Dendritic cell treated with granulocyte-macrophage colony-stimulating factor and Interleukin-4, amounts not matched to agents 40 ng/mL and 50 ng/mL, for 4 days (primary cell): Measurements from ENCODE around the gene AMFR.

ENCODE experiments used
- H3K27ac Mint-ChIP-seq: one replicate; pipeline ENCODE4 v1.8.0; 2022; ENCODE audit warnings: mild to moderate bottlenecking, mixed read lengths
- H3K27me3 Mint-ChIP-seq: one replicate; pipeline ENCODE4 v1.8.0; 2022; ENCODE audit warnings: mild to moderate bottlenecking, mixed read lengths
- H3K36me3 Mint-ChIP-seq: one replicate; pipeline ENCODE4 v1.8.0; 2022; ENCODE audit warnings: low read depth, mixed read lengths
- H3K4me1 Mint-ChIP-seq: one replicate; pipeline ENCODE4 v1.8.0; 2022; ENCODE audit warnings: low read depth, mixed read lengths
- H3K4me3 Mint-ChIP-seq: one replicate; pipeline ENCODE4 v1.8.0; 2022; ENCODE audit warnings: mild to moderate bottlenecking, moderate library complexity, mixed read lengths
- H3K9me3 Mint-ChIP-seq: one replicate; pipeline ENCODE4 v1.8.0; 2022; ENCODE audit warnings: mixed read lengths
- intact Hi-C: fragments of 100-400 bp; cut with micrococcal nuclease; formaldehyde crosslinking; loops from one replicate; pipeline ENCODE4 v1.15.0; 2022

AMFR gene

GRCh38 chr16:56425439-56425832 is at the start of gene AMFR:
TSS of gene AMFR (minus strand) at chr16:56425545. CDS start at chr16:56425327, 218 bp downstream.
- intact Hi-C loops, result loop anchor here (1.0 kb wide), 1 partner anchor 26 kb away; the partner anchor contains the start of genes NUDT21 and OGFOD1
- Mint-ChIP-seq H3K9me3 (no peaks in the 10 kb centered on the region), H3K36me3 (peaks cover 10% of the 10 kb centered on the region), H3K4me1 (peaks cover 37% of the 10 kb centered on the region), H3K4me3 (peak within 1 kb of the TSS; percentile 97), H3K27ac (peak within 1 kb of the TSS; percentile 87), H3K27me3 (no peaks in the 10 kb centered on the region)

GRCh38 chr16:56470666-56471065 is 45.3 kb upstream of the AMFR start:
- Mint-ChIP-seq H3K27ac (no peak overlapping the region), H3K27me3 (no peaks in the 10 kb centered on the region), H3K36me3 (peaks cover 97% of the 10 kb centered on the region), H3K4me3 (no peak overlapping the region), H3K4me1 (no peaks in the 10 kb centered on the region), H3K9me3 (no peaks in the 10 kb centered on the region)
- intact Hi-C loops, result no loop called here

- intact Hi-C loops, result no loop called here
- Mint-ChIP-seq H3K4me1 (no peaks in the 10 kb centered on the region), H3K36me3 (peaks cover 97% of the 10 kb centered on the region), H3K27me3 (no peaks in the 10 kb centered on the region), H3K27ac (no peak overlapping the region), H3K9me3 (no peaks in the 10 kb centered on the region), H3K4me3 (no peak overlapping the region)
Measured at GRCh38 chr16:56470232-56470631, 44.9 kb upstream of the AMFR start.

GRCh38 chr16:56469748-56470147 is 44.4 kb upstream of the AMFR start:
- no peak overlapping the region for H3K27ac Mint-ChIP-seq
- H3K4me1 Mint-ChIP-seq, result no peaks in the 10 kb centered on the region
- H3K36me3 Mint-ChIP-seq, result peaks cover 97% of the 10 kb centered on the region
- no peaks in the 10 kb centered on the region for H3K27me3 Mint-ChIP-seq
- H3K9me3 Mint-ChIP-seq, result no peaks in the 10 kb centered on the region
- H3K4me3 Mint-ChIP-seq, result no peak overlapping the region
- intact Hi-C loops, result no loop called here

- intact Hi-C loops, result no loop called here
- no peaks in the 10 kb centered on the region for H3K27me3 Mint-ChIP-seq
- H3K27ac Mint-ChIP-seq, result no peak overlapping the region
- H3K4me3 Mint-ChIP-seq, result no peak overlapping the region
- no peaks in the 10 kb centered on the region for H3K9me3 Mint-ChIP-seq
- no peaks in the 10 kb centered on the region for H3K4me1 Mint-ChIP-seq
- H3K36me3 Mint-ChIP-seq, result peaks cover 99% of the 10 kb centered on the region
Measured at GRCh38 chr16:56468800-56469199, 43.5 kb upstream of the AMFR start.

- H3K36me3 Mint-ChIP-seq, result peaks cover 97% of the 10 kb centered on the region
- H3K27me3 Mint-ChIP-seq, result no peaks in the 10 kb centered on the region
- no peaks in the 10 kb centered on the region for H3K4me1 Mint-ChIP-seq
- no peak overlapping the region for H3K4me3 Mint-ChIP-seq
- intact Hi-C loops, result no loop called here
- no peaks in the 10 kb centered on the region for H3K9me3 Mint-ChIP-seq
- H3K27ac Mint-ChIP-seq, result no peak overlapping the region
Measured at GRCh38 chr16:56466344-56466743, 41.0 kb upstream of the AMFR start.

GRCh38 chr16:56463153-56463552 is 37.8 kb upstream of the AMFR start:
- no peaks in the 10 kb centered on the region for H3K27me3 Mint-ChIP-seq
- H3K36me3 Mint-ChIP-seq, result peaks cover 90% of the 10 kb centered on the region
- H3K4me3 Mint-ChIP-seq, result no peak overlapping the region
- no peaks in the 10 kb centered on the region for H3K9me3 Mint-ChIP-seq
- no peak overlapping the region for H3K27ac Mint-ChIP-seq
- intact Hi-C loops, result no loop called here
- no peaks in the 10 kb centered on the region for H3K4me1 Mint-ChIP-seq

- Mint-ChIP-seq H3K27ac (no peak overlapping the region), H3K27me3 (no peaks in the 10 kb centered on the region), H3K4me1 (no peaks in the 10 kb centered on the region), H3K4me3 (no peak overlapping the region), H3K9me3 (no peaks in the 10 kb centered on the region), H3K36me3 (peaks cover 90% of the 10 kb centered on the region)
- intact Hi-C loops, result no loop called here
Measured at GRCh38 chr16:56462064-56462796, 36.9 kb upstream of the AMFR start.

- H3K9me3 Mint-ChIP-seq, result no peaks in the 10 kb centered on the region
- H3K4me3 Mint-ChIP-seq, result no peak overlapping the region
- no peaks in the 10 kb centered on the region for H3K4me1 Mint-ChIP-seq
- peaks cover 91% of the 10 kb centered on the region for H3K36me3 Mint-ChIP-seq
- H3K27ac Mint-ChIP-seq, result no peak overlapping the region
- intact Hi-C loops, result no loop called here
- H3K27me3 Mint-ChIP-seq, result no peaks in the 10 kb centered on the region
Measured at GRCh38 chr16:56460101-56460500, 34.8 kb upstream of the AMFR start.

- intact Hi-C loops, result no loop called here
- no peaks in the 10 kb centered on the region for H3K4me1 Mint-ChIP-seq
- H3K27ac Mint-ChIP-seq, result no peak overlapping the region
- no peaks in the 10 kb centered on the region for H3K27me3 Mint-ChIP-seq
- no peak overlapping the region for H3K4me3 Mint-ChIP-seq
- H3K36me3 Mint-ChIP-seq, result peaks cover 90% of the 10 kb centered on the region
- H3K9me3 Mint-ChIP-seq, result no peaks in the 10 kb centered on the region
Measured at GRCh38 chr16:56457927-56458470, 32.7 kb upstream of the AMFR start.

- Mint-ChIP-seq H3K27me3 (no peaks in the 10 kb centered on the region), H3K36me3 (peaks cover 58% of the 10 kb centered on the region), H3K4me3 (peak overlapping the region; percentile 89), H3K27ac (peak overlapping the region; percentile 87), H3K9me3 (no peaks in the 10 kb centered on the region), H3K4me1 (peaks cover 29% of the 10 kb centered on the region)
- intact Hi-C loops, result loop anchor here (1.0 kb wide), 1 partner anchor 27 kb away; the partner anchor contains the start of gene AMFR
Measured at GRCh38 chr16:56451753-56452689, 26.7 kb upstream of the AMFR start.

GRCh38 chr16:56450986-56451752 is 25.8 kb upstream of the AMFR start, which contains the start of the genes NUDT21 and OGFOD1:
TSS of gene NUDT21 (minus strand) at chr16:56451332. CDS start at chr16:56451202, 130 bp downstream.
TSS of gene OGFOD1 (plus strand) at chr16:56451554. CDS start at chr16:56451613, 59 bp downstream.
- intact Hi-C loops, result loop anchor here (1.0 kb wide), 1 partner anchor 26 kb away; the partner anchor contains the start of gene AMFR
- Mint-ChIP-seq H3K9me3 (no peaks in the 10 kb centered on the region), H3K36me3 (peaks cover 53% of the 10 kb centered on the region), H3K27ac (peak within 1 kb of the TSS; percentile 87), H3K4me3 (peak within 1 kb of the TSS; percentile 89), H3K27me3 (no peaks in the 10 kb centered on the region), H3K4me1 (peaks cover 29% of the 10 kb centered on the region)

- intact Hi-C loops, result no loop called here
- H3K9me3 Mint-ChIP-seq, result no peaks in the 10 kb centered on the region
- H3K27me3 Mint-ChIP-seq, result no peaks in the 10 kb centered on the region
- H3K27ac Mint-ChIP-seq, result peak overlapping the region; percentile 87
- peaks cover 53% of the 10 kb centered on the region for H3K36me3 Mint-ChIP-seq
- H3K4me3 Mint-ChIP-seq, result peak overlapping the region; percentile 89
- peaks cover 29% of the 10 kb centered on the region for H3K4me1 Mint-ChIP-seq
Measured at GRCh38 chr16:56450275-56450985, 25.1 kb upstream of the AMFR start.
